Transverse colon (tissue), 4 donors: Measurements from ENCODE around the gene TP53I11. TPM values are rescaled to one million over a fixed set of nuclear protein-coding genes. Genes with fewer than 3 reads are reported as not detected.

Experiments used
- DNase-seq: peaks from one replicate; pipeline ENCODE4 v3.0.0-alpha.2; 2019
- H3K27ac ChIP-seq, 4 donors: fragments of 200-600 bp; sonication (generic); 2 replicates each; pipeline ENCODE4 v1.5.1; 2016 to 2018; ENCODE audit warnings: inconsistent platforms in 4 of 4
- H3K27me3 ChIP-seq: fragments of 200-600 bp; sonication (generic); 2 replicates; pipeline ENCODE4 v1.5.1; 2017; ENCODE audit warnings: inconsistent platforms
- H3K36me3 ChIP-seq, 4 donors: fragments of 200-600 bp; sonication (generic); 2 replicates each; pipeline ENCODE4 v1.5.1; 2017 to 2019; ENCODE audit warnings: inconsistent platforms in 4 of 4
- H3K4me1 ChIP-seq, 4 donors: fragments of 200-600 bp; sonication (generic); 2 replicates each; pipeline ENCODE4 v1.5.1; 2017 to 2020; ENCODE audit warnings: inconsistent platforms in 4 of 4
- H3K4me3 ChIP-seq, 4 donors: fragments of 200-600 bp; sonication (generic); 1 replicate in 1 of 4; 2 replicates in 3 of 4; pipeline versions ENCODE4 v1.5.1 to v1.6.1; 2017 to 2019; ENCODE audit warnings: inconsistent platforms in 4 of 4
- H3K9me3 ChIP-seq, 2 donors: fragments of 200-600 bp; sonication (generic); 2 replicates each; pipeline ENCODE4 v1.5.1; 2017 to 2019; ENCODE audit warnings: inconsistent platforms in 2 of 2
- CTCF ChIP-seq, 5 experiments: fragments of 200-600 bp in 3 of 5; fragments of 450-650 bp in 2 of 5; sonication (generic) in 3 of 5; IDR thresholded peaks; 1 replicate in 2 of 5; 2 replicates in 3 of 5; pipeline ENCODE4 v1.5.1; 2016 to 2017; ENCODE audit warnings: antibody characterized with exemption in 5 of 5, inconsistent platforms in 3 of 5, mild to moderate bottlenecking in 2 of 5, moderate library complexity in 1 of 5
- EP300 ChIP-seq: sonication (generic); formaldehyde crosslinking; IDR thresholded peaks from one replicate; pipeline ENCODE4 v1.6.1; 2017; ENCODE audit warnings: antibody characterized with exemption, low read depth
- POLR2A ChIP-seq: fragments of 450-650 bp; IDR thresholded peaks from one replicate; pipeline ENCODE4 v1.6.1; 2016; ENCODE audit warnings: antibody characterized with exemption, mild to moderate bottlenecking, moderate library complexity
- POLR2AphosphoS5 ChIP-seq, 3 donors: sonication (generic); formaldehyde crosslinking; IDR thresholded peaks; one replicate each; pipeline ENCODE4 v1.6.1; 2016; ENCODE audit warnings: antibody characterized with exemption in 3 of 3
- WGBS, 2 donors: methylation state at CpG; one replicate each; pipeline ENCODE4 v1.1.5; 2018; ENCODE audit warnings: low coverage in 1 of 2; 5-methylcytosine and 5-hydroxymethylcytosine counted together
- in situ Hi-C, 4 donors: fragments of 200-750 bp; cut with MboI; loops; one replicate each; pipeline versions ENCODE4 v1.15.0 to v1.15.1; 2017; ENCODE audit warnings: low sequenced_read_pairs in 3 of 4, low pct_ligation_motif_present in 1 of 4, low pct_unique_long_range_greater_than_20kb in 1 of 4
- intact Hi-C: fragments of 100-400 bp; cut with DNase I; formaldehyde crosslinking; loops from one replicate; pipeline ENCODE4 v1.15.1; 2023; ENCODE audit warnings: low total_unique reads
- total RNA-seq, 4 donors: library from RNA; depleted of rRNA; stranded (reverse); fragments of >200 nt; gene quantifications; one replicate each; pipeline ENCODE4 v1.1.0, GENCODE V29; 2016

TP53I11 gene
- total RNA-seq, 4 donors from 2014 or later: 41.5 to 90.0 (median 56.4) TPM

GRCh38 chr11:44926036-44926435 lies 24.6 kb downstream of the TP53I11 start:
- Histone ChIP-seq H3K9me3 (no peaks in the 10 kb centered on the region), H3K4me3 (no peak overlapping the region), H3K4me1 (no peaks in the 10 kb centered on the region), H3K27ac (no peak overlapping the region), H3K27me3 (no peaks in the 10 kb centered on the region), H3K36me3 (no peaks in the 10 kb centered on the region)
- intact Hi-C loops (no loop called here), in situ Hi-C loops (loop anchor here in 3 of 4 donors (5.0 to 25.0 kb wide), 3 partner anchors 176 to 411 kb away; no protein-coding TSS in a partner anchor)
- WGBS, 2 donors: 72 to 90% methylated on average over 2 to 8 of the region's 8 CpGs
- TF ChIP-seq POLR2AphosphoS5 (IDR thresholded peaks at IDR 0.05) (no peak), EP300 (no peak), POLR2A (no peak), CTCF (IDR thresholded peaks at IDR 0.05) (no peak)
- DNase-seq: no peak

- intact Hi-C loops: no loop called here
- in situ Hi-C loops: loop anchor here in 3 of 4 donors (10.0 to 25.0 kb wide), 3 partner anchors 212 to 637 kb away; no protein-coding TSS in a partner anchor
These were observed 26.9 kb downstream of the TP53I11 start for GRCh38 chr11:44923806-44924205.

GRCh38 chr11:44923115-44923514 lies 27.6 kb downstream of the TP53I11 start:
- no peaks in the 10 kb centered on the region for H3K9me3 ChIP-seq
- no peaks in the 10 kb centered on the region for H3K36me3 ChIP-seq
- no peak for DNase-seq
- no peak for TF ChIP-seq POLR2A
- no peak for TF ChIP-seq POLR2AphosphoS5 (IDR thresholded peaks at IDR 0.05)
- TF ChIP-seq CTCF (IDR thresholded peaks at IDR 0.05): no peak
- TF ChIP-seq EP300: no peak
- WGBS, 2 donors: 63 to 69% methylated on average over 5 to 7 of the region's 7 CpGs
- H3K4me1 ChIP-seq: no peaks in the 10 kb centered on the region
- H3K27me3 ChIP-seq: no peaks in the 10 kb centered on the region
- no peak overlapping the region for H3K4me3 ChIP-seq
- intact Hi-C loops: no loop called here
- no peak overlapping the region for H3K27ac ChIP-seq
- in situ Hi-C loops: loop anchor here in 3 of 4 donors (10.0 to 25.0 kb wide), 3 partner anchors 211 to 636 kb away; no protein-coding TSS in a partner anchor

More at GRCh38 chr11:44923806-44924205, 26.9 kb downstream of the TP53I11 start:
- WGBS, 2 donors: 82 to 100% methylated on average over 1 to 3 of the region's 3 CpGs
- no peaks in the 10 kb centered on the region for H3K36me3 ChIP-seq
- no peak overlapping the region for H3K27ac ChIP-seq
- no peak overlapping the region for H3K4me3 ChIP-seq
- H3K9me3 ChIP-seq: no peaks in the 10 kb centered on the region
- H3K27me3 ChIP-seq: no peaks in the 10 kb centered on the region
- no peak for DNase-seq
- no peak for TF ChIP-seq POLR2A
- TF ChIP-seq CTCF (IDR thresholded peaks at IDR 0.05): no peak
- no peak for TF ChIP-seq POLR2AphosphoS5 (IDR thresholded peaks at IDR 0.05)
- no peak for TF ChIP-seq EP300
- no peaks in the 10 kb centered on the region for H3K4me1 ChIP-seq

GRCh38 chr11:44920451-44920850 lies 30.2 kb downstream of the TP53I11 start:
- no peaks in the 10 kb centered on the region for H3K9me3 ChIP-seq
- no peaks in the 10 kb centered on the region for H3K4me1 ChIP-seq
- intact Hi-C loops: no loop called here
- TF ChIP-seq POLR2A (no peak), EP300 (no peak), POLR2AphosphoS5 (IDR thresholded peaks at IDR 0.05) (no peak), CTCF (IDR thresholded peaks at IDR 0.05) (no peak)
- DNase-seq: no peak
- 80% methylated on average over 7 of the region's 7 CpGs; no CpG with 5 or more reads in 1 of the 2 donors for WGBS, 2 donors
- no peaks in the 10 kb centered on the region for H3K27me3 ChIP-seq
- H3K4me3 ChIP-seq: no peak overlapping the region
- in situ Hi-C loops: loop anchor here in 3 of 4 donors (10.0 to 25.0 kb wide), 3 partner anchors 208 to 633 kb away; no protein-coding TSS in a partner anchor
- no peak overlapping the region for H3K27ac ChIP-seq
- no peaks in the 10 kb centered on the region for H3K36me3 ChIP-seq
